DMS153 (cell line): ENCODE measurements around the gene ZFAND3.
"Not testable (repeated sequence)": the region's sequence is repeated elsewhere in the genome, so short reads cannot be mapped to it uniquely, and the experiment has no call there.

ENCODE experiments used
- DNase-seq: peaks from one replicate; lab custom pipeline; 2025; lab: John Stamatoyannopoulos, UW

The ZFAND3 gene

GRCh38 chr6:38091613-38092012 is 272.1 kb downstream of the ZFAND3 start:
- no peak for DNase-seq

- DNase-seq: no peak
These were observed 272.9 kb downstream of the ZFAND3 start for GRCh38 chr6:38092465-38092864.

- DNase-seq: no peak
These were observed 273.4 kb downstream of the ZFAND3 start for GRCh38 chr6:38092964-38093363.

- DNase-seq: no peak
These were observed 275.5 kb downstream of the ZFAND3 start for GRCh38 chr6:38095054-38095453.

GRCh38 chr6:38099221-38099620 is 279.7 kb downstream of the ZFAND3 start:
- no peak for DNase-seq

GRCh38 chr6:38100380-38100779 is 280.9 kb downstream of the ZFAND3 start:
- DNase-seq: no peak

- no peak for DNase-seq
These were observed 284.4 kb downstream of the ZFAND3 start for GRCh38 chr6:38103921-38104320.

GRCh38 chr6:38105066-38105465 is 285.5 kb downstream of the ZFAND3 start:
- DNase-seq: no peak

GRCh38 chr6:38107073-38107472 is 287.5 kb downstream of the ZFAND3 start:
- DNase-seq: no peak

GRCh38 chr6:38110481-38110971 is 291.0 kb downstream of the ZFAND3 start:
- peak; percentile 83 for DNase-seq

GRCh38 chr6:38112181-38112580 is 292.7 kb downstream of the ZFAND3 start:
- no peak for DNase-seq

- no peak for DNase-seq
These were observed 294.5 kb downstream of the ZFAND3 start for GRCh38 chr6:38113825-38114576.

GRCh38 chr6:38114976-38115625 is 295.6 kb downstream of the ZFAND3 start:
- DNase-seq: no peak

GRCh38 chr6:38115626-38116008 is 296.1 kb downstream of the ZFAND3 start:
- DNase-seq: no peak

- DNase-seq: no peak
These were observed 296.7 kb downstream of the ZFAND3 start for GRCh38 chr6:38116248-38116647.

GRCh38 chr6:38117281-38117680 is 297.8 kb downstream of the ZFAND3 start:
- no peak for DNase-seq

GRCh38 chr6:38118791-38119365 is 299.4 kb downstream of the ZFAND3 start:
- no peak for DNase-seq

- DNase-seq: no peak
These were observed 300.0 kb downstream of the ZFAND3 start for GRCh38 chr6:38119516-38119915.

- not testable (repeated sequence) for DNase-seq
These were observed 304.8 kb downstream of the ZFAND3 start for GRCh38 chr6:38124224-38124926.

GRCh38 chr6:38127284-38127683 is 307.8 kb downstream of the ZFAND3 start:
- no peak for DNase-seq

- no peak for DNase-seq
These were observed 312.0 kb downstream of the ZFAND3 start for GRCh38 chr6:38131527-38131965.

- no peak for DNase-seq
These were observed 314.6 kb downstream of the ZFAND3 start for GRCh38 chr6:38133932-38134703.
